Measurements from ENCODE around the gene HERPUD2.
A peak's percentile ranks its signal among the peaks of the same experiment; 100 is the strongest.

HERPUD2 gene, protein sequence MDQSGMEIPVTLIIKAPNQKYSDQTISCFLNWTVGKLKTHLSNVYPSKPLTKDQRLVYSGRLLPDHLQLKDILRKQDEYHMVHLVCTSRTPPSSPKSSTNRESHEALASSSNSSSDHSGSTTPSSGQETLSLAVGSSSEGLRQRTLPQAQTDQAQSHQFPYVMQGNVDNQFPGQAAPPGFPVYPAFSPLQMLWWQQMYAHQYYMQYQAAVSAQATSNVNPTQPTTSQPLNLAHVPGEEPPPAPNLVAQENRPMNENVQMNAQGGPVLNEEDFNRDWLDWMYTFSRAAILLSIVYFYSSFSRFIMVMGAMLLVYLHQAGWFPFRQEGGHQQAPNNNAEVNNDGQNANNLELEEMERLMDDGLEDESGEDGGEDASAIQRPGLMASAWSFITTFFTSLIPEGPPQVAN

GRCh38 chr7:35694784-35695472 lies at the start of gene HERPUD2:
Gene HERPUD2, minus strand, starts transcription at chr7:35695135. Its CDS starts 805 bp downstream, at chr7:35694330.
- peaks cover 41% of the 10 kb centered on the region for H3K4me1 Mint-ChIP-seq
- peak within 1 kb of the TSS; percentile 96 for H3K4me3 Mint-ChIP-seq
- DNase-seq (ENCODE audit: low spot score in 2 of 2) (peak; percentile 88 to 90), ATAC-seq (ENCODE audit: low read depth) (peak; percentile 92)
- peak within 1 kb of the TSS; percentile 95 for H3K27ac Mint-ChIP-seq
- no peaks in the 10 kb centered on the region for H3K27me3 Mint-ChIP-seq
- H3K36me3 Mint-ChIP-seq = peaks cover 5% of the 10 kb centered on the region
- H3K9me3 Mint-ChIP-seq = no peaks in the 10 kb centered on the region

GRCh38 chr7:35738889-35739288 lies 44.0 kb upstream of the HERPUD2 start:
- Mint-ChIP-seq H3K27me3 (no peaks in the 10 kb centered on the region), H3K9me3 (no peaks in the 10 kb centered on the region), H3K4me1 (peaks cover 13% of the 10 kb centered on the region), H3K27ac (no peak overlapping the region), H3K36me3 (peaks cover 1% of the 10 kb centered on the region), H3K4me3 (no peak overlapping the region)
- ATAC-seq (ENCODE audit: low read depth) (no peak), DNase-seq (ENCODE audit: low spot score in 2 of 2) (no peak)

GRCh38 chr7:35736725-35737124 lies 41.8 kb upstream of the HERPUD2 start:
- no peaks in the 10 kb centered on the region for H3K27me3 Mint-ChIP-seq
- no peak overlapping the region for H3K27ac Mint-ChIP-seq
- DNase-seq (ENCODE audit: low spot score in 2 of 2) = no peak
- H3K36me3 Mint-ChIP-seq = peaks cover under 1% of the 10 kb centered on the region
- H3K9me3 Mint-ChIP-seq = no peaks in the 10 kb centered on the region
- ATAC-seq (ENCODE audit: low read depth) = no peak
- peaks cover 25% of the 10 kb centered on the region for H3K4me1 Mint-ChIP-seq
- H3K4me3 Mint-ChIP-seq = no peak overlapping the region

- H3K27ac Mint-ChIP-seq = no peak overlapping the region
- H3K4me3 Mint-ChIP-seq = no peak overlapping the region
- no peaks in the 10 kb centered on the region for H3K27me3 Mint-ChIP-seq
- H3K9me3 Mint-ChIP-seq = no peaks in the 10 kb centered on the region
- H3K36me3 Mint-ChIP-seq = peaks cover 3% of the 10 kb centered on the region
- no peak for ATAC-seq (ENCODE audit: low read depth)
- no peak for DNase-seq (ENCODE audit: low spot score in 2 of 2)
- peaks cover 29% of the 10 kb centered on the region for H3K4me1 Mint-ChIP-seq
Observed at GRCh38 chr7:35735396-35735795, 40.5 kb upstream of the HERPUD2 start.

DNA sequence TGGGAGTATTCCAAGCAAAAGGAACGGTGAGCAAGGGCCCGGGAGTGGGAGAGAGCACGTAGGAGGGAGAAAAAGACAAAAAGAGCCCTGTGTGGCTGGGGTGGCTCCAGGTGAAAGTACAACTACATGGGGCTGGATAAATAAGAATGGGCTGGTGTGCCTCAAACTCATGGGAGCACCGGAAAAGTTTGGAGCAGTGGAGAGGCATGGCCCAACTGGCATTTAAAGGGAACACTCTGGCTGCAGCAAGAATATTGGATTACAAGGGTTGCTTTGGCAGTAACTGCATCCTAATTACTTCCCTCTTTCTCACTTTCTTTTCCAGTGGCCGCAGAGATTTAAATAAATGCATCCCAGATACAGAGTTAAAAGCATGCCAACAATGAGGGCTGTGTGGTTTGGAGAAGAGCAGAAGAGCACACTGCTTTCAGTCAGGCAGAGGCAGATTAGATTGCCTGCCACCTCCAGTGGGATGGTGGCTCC lies 39.1 kb upstream of the HERPUD2 start:
- ATAC-seq (ENCODE audit: low read depth) (no peak), DNase-seq (ENCODE audit: low spot score in 2 of 2) (no peak)
- Mint-ChIP-seq H3K9me3 (no peaks in the 10 kb centered on the region), H3K4me3 (no peak overlapping the region), H3K27ac (no peak overlapping the region), H3K4me1 (peaks cover 35% of the 10 kb centered on the region), H3K36me3 (peaks cover 3% of the 10 kb centered on the region), H3K27me3 (no peaks in the 10 kb centered on the region)

- Mint-ChIP-seq H3K4me1 (peaks cover 49% of the 10 kb centered on the region), H3K27me3 (no peaks in the 10 kb centered on the region), H3K9me3 (no peaks in the 10 kb centered on the region), H3K4me3 (no peak overlapping the region), H3K36me3 (peaks cover 3% of the 10 kb centered on the region), H3K27ac (peak overlapping the region; percentile 99)
- ATAC-seq (ENCODE audit: low read depth) (no peak), DNase-seq (ENCODE audit: low spot score in 2 of 2) (no peak)
Observed at GRCh38 chr7:35731349-35731748, 36.4 kb upstream of the HERPUD2 start.

GRCh38 chr7:35729061-35729783 lies 34.3 kb upstream of the HERPUD2 start:
- ATAC-seq (ENCODE audit: low read depth) (peak; percentile 72), DNase-seq (ENCODE audit: low spot score in 2 of 2) (peak; percentile 59 to 73)
- Mint-ChIP-seq H3K27ac (peak overlapping the region; percentile 99), H3K27me3 (no peaks in the 10 kb centered on the region), H3K4me1 (peaks cover 58% of the 10 kb centered on the region), H3K9me3 (no peaks in the 10 kb centered on the region), H3K4me3 (peak overlapping the region; percentile 49), H3K36me3 (peaks cover 3% of the 10 kb centered on the region)

DNA sequence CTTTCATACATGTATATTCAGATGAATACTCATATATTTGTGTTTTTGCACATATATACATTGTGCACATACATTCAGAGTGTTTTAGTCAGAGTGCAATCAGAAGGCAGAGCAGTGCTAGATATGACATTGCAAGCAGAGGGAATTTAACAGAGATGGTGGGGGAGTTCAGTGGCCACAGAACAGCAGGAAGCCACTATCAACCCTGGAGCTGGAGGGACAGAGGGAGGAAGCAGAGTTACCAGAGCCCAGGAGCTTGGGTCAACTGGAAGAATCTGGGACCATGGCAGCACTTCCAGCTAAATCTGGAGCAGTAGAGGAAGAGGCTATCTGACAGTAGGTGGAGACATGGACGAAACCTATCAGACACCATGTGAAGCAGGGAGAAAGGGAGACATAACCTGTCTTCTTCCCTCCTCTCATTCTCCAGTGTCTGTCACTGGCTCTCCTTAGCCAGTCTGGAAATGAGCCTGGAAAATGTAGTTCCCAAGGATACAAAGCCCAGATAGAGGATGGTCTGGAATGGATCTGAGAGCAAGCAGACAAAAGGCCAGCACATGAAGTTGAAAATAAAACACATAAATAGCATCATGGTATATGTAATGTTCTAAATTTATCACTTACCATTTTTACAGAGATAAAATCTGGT lies 33.6 kb upstream of the HERPUD2 start:
- Mint-ChIP-seq H3K9me3 (no peaks in the 10 kb centered on the region), H3K27me3 (no peaks in the 10 kb centered on the region), H3K36me3 (peaks cover 3% of the 10 kb centered on the region), H3K27ac (peak overlapping the region; percentile 99), H3K4me1 (peaks cover 56% of the 10 kb centered on the region), H3K4me3 (peak overlapping the region; percentile 49)
- ATAC-seq (ENCODE audit: low read depth) (no peak), DNase-seq (ENCODE audit: low spot score in 2 of 2) (no peak)

- peak overlapping the region; percentile 99 for H3K27ac Mint-ChIP-seq
- H3K27me3 Mint-ChIP-seq = no peaks in the 10 kb centered on the region
- peaks cover 64% of the 10 kb centered on the region for H3K4me1 Mint-ChIP-seq
- no peak for ATAC-seq (ENCODE audit: low read depth)
- H3K4me3 Mint-ChIP-seq = no peak overlapping the region
- no peaks in the 10 kb centered on the region for H3K9me3 Mint-ChIP-seq
- no peak for DNase-seq (ENCODE audit: low spot score in 2 of 2)
- H3K36me3 Mint-ChIP-seq = peaks cover 3% of the 10 kb centered on the region
Observed at GRCh38 chr7:35727571-35727970, 32.6 kb upstream of the HERPUD2 start.

DNA sequence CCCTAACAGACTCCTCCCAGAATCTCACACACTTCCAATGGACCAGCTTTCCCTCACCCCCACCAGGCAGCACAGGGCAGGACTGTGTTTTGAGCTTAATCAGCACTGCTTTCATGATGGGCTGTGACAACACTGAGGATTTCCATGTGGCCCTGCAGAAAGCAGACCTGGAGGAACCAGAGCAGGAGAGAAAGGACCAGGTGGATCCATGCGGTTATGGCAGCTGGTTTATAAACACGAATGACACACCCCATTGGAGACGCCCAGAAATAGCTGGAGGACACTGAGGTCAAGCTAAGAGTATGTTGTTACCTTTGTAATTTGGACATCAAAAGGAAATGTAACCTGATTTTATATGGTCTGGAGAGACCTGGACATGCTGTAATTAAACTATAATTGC lies 31.7 kb upstream of the HERPUD2 start:
- H3K27me3 Mint-ChIP-seq = no peaks in the 10 kb centered on the region
- H3K36me3 Mint-ChIP-seq = peaks cover 2% of the 10 kb centered on the region
- peak overlapping the region; percentile 99 for H3K27ac Mint-ChIP-seq
- no peak for DNase-seq (ENCODE audit: low spot score in 2 of 2)
- no peaks in the 10 kb centered on the region for H3K9me3 Mint-ChIP-seq
- no peak for ATAC-seq (ENCODE audit: low read depth)
- H3K4me3 Mint-ChIP-seq = peak overlapping the region; percentile 39
- H3K4me1 Mint-ChIP-seq = peaks cover 63% of the 10 kb centered on the region

DNA sequence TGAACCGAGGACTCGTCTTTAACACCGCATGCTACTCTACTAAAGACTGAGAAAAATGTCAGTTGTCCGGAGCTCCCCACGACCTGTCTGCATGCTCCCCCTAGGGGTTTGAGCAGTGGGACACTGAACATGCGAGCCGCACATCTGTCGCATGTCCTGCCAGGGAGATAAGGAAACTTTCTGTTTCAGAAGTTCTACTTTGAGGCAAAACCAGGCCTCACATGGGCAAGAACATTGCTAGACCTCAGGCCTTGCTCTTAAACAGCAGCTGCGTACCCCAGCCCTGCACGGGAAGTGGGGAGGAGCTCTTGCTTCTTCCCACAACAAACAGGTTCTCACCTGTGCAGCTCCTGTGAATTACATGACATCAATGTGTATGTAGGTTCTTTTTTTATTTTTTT lies 30.3 kb upstream of the HERPUD2 start:
- Mint-ChIP-seq H3K36me3 (no peaks in the 10 kb centered on the region), H3K4me3 (peak overlapping the region; percentile 74), H3K27me3 (no peaks in the 10 kb centered on the region), H3K9me3 (no peaks in the 10 kb centered on the region), H3K27ac (peak overlapping the region; percentile 99), H3K4me1 (peaks cover 63% of the 10 kb centered on the region)
- peak; percentile 36 for ATAC-seq (ENCODE audit: low read depth)
- peak; percentile 41 to 50 for DNase-seq (ENCODE audit: low spot score in 2 of 2)

- H3K4me1 Mint-ChIP-seq = peaks cover 54% of the 10 kb centered on the region
- no peak overlapping the region for H3K4me3 Mint-ChIP-seq
- no peak for ATAC-seq (ENCODE audit: low read depth)
Observed at GRCh38 chr7:35723011-35723410, 28.1 kb upstream of the HERPUD2 start.

DNA sequence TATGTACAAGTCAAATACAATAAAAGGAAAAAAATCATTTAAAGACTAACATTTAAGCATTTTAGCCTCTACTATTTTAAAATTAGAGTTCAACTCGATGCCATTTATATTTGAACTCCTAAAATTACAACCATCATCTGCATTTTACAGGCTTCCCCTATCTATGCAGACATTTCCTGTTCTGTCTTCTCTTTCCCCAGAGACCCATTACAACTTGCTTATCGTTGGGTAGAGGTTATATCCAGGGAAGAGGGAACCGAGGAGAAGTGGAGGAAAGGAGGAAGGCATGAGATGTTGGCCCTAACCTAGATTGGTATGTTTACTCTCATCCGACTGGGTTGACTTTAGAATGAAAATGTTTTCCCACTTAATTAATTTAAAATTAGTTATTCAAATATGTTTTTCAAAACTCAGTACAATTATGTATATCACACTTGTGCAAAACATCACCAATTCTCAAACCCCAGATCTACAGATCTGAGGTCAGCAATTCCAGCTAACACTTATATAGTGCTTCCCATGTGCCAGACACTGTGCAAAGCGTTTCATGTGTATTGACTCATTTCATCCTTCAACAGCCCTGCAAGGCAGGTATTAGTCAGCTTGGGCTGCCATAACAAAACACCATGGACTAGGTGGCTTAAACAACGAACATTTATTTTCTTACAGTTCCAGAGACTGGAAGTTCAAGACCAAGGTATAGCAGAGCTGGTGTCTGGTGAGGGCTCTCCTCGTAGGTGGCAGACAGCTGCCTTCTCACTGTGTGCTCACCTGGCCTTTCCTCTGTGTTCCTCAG lies 27.3 kb upstream of the HERPUD2 start:
- H3K27me3 Mint-ChIP-seq = no peaks in the 10 kb centered on the region
- H3K4me1 Mint-ChIP-seq = peaks cover 49% of the 10 kb centered on the region
- no peaks in the 10 kb centered on the region for H3K36me3 Mint-ChIP-seq
- peak overlapping the region; percentile 24 for H3K27ac Mint-ChIP-seq
- H3K9me3 Mint-ChIP-seq = no peaks in the 10 kb centered on the region
- H3K4me3 Mint-ChIP-seq = peak overlapping the region; percentile 6
- ATAC-seq (ENCODE audit: low read depth) (peak; percentile 38), DNase-seq (ENCODE audit: low spot score in 2 of 2) (no peak)

More at GRCh38 chr7:35723011-35723410, 28.1 kb upstream of the HERPUD2 start:
- Mint-ChIP-seq H3K27me3 (no peaks in the 10 kb centered on the region), H3K36me3 (no peaks in the 10 kb centered on the region), H3K27ac (no peak overlapping the region), H3K9me3 (no peaks in the 10 kb centered on the region)
- no peak for DNase-seq (ENCODE audit: low spot score in 2 of 2)

All from memory B cell (primary cell).